ENCODE data around the gene DOCK2.

DOCK2 gene

DNA sequence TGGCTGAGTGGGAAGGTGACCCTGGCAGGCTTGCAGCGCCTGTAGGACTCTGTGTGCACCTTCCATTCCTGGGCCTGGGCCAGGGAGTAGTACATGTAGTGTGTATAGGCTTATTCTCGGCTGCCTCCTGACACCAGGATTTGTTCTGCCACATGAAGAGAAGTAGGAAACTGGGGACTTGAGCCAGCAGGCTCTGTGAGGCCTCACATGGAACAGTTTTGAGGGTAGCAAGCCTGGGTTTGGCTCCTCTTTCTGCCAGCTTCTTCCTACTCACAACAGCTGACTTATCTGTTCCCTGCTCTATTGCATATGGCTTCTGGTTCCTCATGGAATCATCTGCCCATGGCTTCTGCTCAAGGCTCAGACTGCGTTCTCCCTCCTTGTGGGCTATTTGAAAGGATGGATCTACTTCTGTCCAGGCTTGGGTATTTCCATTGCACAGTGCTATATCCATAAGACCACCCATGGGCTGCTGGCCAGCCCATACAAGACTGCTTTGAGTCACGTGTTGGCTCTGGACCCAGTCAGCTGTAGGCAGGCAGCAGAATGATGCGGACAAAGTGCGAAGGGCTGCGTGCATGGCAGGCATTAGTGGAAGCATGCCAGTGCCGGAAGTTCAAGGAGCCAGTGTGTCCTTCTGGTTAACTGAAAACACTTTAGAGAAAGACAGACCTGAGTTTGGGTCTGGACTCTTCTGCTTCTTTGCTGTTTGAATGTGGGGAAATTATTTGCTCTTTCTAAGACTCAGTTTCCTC, 354.2 kb downstream of the DOCK2 start:
- TF ChIP-seq, protein P1, sequence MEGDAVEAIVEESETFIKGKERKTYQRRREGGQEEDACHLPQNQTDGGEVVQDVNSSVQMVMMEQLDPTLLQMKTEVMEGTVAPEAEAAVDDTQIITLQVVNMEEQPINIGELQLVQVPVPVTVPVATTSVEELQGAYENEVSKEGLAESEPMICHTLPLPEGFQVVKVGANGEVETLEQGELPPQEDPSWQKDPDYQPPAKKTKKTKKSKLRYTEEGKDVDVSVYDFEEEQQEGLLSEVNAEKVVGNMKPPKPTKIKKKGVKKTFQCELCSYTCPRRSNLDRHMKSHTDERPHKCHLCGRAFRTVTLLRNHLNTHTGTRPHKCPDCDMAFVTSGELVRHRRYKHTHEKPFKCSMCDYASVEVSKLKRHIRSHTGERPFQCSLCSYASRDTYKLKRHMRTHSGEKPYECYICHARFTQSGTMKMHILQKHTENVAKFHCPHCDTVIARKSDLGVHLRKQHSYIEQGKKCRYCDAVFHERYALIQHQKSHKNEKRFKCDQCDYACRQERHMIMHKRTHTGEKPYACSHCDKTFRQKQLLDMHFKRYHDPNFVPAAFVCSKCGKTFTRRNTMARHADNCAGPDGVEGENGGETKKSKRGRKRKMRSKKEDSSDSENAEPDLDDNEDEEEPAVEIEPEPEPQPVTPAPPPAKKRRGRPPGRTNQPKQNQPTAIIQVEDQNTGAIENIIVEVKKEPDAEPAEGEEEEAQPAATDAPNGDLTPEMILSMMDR (IDR thresholded peaks at IDR 0.05; ENCODE audit: low read depth, low read length) = no peak
- Histone ChIP-seq H3K27me3 (ENCODE audit: insufficient read depth, low read depth, severe bottlenecking) (peaks cover 75% of the 10 kb centered on the region), H3K9me3 (ENCODE audit: severe bottlenecking) (no peaks in the 10 kb centered on the region), H3K27ac (no peak overlapping the region), H3K4me3 (ENCODE audit: low read depth, low read length) (no peak overlapping the region), H3K36me3 (no peaks in the 10 kb centered on the region)
- DNase-seq = no peak

DNA sequence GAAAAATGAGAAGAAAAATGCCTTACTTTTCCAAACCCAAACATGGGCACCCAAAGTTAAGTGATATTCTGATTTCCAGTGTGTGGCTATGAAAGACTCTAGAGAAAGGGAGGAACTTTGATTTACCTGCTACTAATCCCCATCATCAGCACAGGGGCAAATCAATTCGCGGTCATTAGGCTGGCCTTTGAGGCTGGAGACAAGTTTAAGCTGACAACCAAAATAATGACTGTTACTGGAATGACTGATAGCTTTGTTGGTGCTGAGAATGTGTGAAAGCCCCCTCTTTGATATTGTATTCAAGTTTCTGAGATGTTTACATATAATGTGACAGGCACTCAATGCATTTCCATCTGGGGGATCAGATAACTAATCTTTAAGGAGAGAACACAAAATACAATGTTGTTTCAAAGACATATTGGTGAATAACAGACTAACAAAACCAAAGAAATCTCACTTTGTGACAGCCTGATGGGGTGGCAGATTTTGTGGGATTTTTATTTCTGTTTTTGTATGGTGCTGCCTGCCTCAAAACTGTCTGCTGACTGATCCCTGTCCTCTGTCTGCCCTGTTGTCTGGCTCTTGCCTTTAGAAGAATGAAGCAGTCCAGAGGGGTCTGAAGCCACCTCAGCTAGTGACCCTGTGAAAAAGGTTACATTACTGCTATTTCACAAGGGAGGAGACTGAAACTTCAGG, 355.9 kb downstream of the DOCK2 start:
- Histone ChIP-seq H3K27ac (no peak overlapping the region), H3K36me3 (no peaks in the 10 kb centered on the region)

DNA sequence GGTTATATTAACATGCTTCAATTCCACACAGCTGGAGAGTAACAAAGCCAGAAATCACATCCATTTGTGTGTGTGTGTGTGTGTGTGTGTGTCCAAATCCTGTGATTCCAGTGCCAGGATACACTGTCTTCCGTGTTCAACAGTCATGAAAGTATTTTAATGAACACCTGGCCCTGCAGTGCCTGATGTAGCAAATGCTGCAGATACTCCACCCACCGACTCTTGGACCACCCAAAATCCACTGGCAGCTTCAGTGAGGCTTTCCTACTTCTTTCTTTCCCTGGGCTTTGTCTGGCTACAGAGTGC, 356.4 kb downstream of the DOCK2 start:
- H3K9me3 ChIP-seq (ENCODE audit: severe bottlenecking) = no peaks in the 10 kb centered on the region
- no peak for DNase-seq
- H3K27me3 ChIP-seq (ENCODE audit: insufficient read depth, low read depth, severe bottlenecking) = peaks cover 66% of the 10 kb centered on the region
- no peaks in the 10 kb centered on the region for H3K36me3 ChIP-seq
- no peak overlapping the region for H3K4me3 ChIP-seq (ENCODE audit: low read depth, low read length)
- no peak overlapping the region for H3K27ac ChIP-seq
- TF ChIP-seq, protein P1 (IDR thresholded peaks at IDR 0.05; ENCODE audit: low read depth, low read length) = no peak

More for the DNA sequence above, 355.9 kb downstream of the DOCK2 start:
- H3K9me3 ChIP-seq (ENCODE audit: severe bottlenecking) = no peaks in the 10 kb centered on the region
- no peak for DNase-seq
- TF ChIP-seq, protein P1 (IDR thresholded peaks at IDR 0.05; ENCODE audit: low read depth, low read length) = no peak
- H3K27me3 ChIP-seq (ENCODE audit: insufficient read depth, low read depth, severe bottlenecking) = peaks cover 68% of the 10 kb centered on the region
- H3K4me3 ChIP-seq (ENCODE audit: low read depth, low read length) = no peak overlapping the region

DNA sequence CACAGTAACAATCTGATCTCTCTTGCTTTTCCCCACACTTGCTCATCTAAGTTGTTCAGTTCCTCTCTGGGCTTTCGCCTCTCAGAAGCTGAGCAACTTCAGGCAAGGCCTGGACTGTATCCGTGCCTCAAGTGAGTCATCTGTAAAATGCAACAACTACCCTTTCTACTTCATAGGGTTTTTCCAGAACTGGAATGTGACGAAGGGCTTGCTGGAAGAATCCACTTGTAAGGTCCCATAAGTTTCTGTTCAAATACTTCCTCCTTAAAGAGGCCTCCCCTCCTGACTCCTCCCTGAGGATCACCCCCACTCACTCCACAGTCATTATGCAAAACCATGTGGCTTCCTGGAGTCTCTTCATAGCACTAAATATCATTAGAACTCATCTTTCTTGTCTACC, 360.7 kb downstream of the DOCK2 start:
- H3K27ac ChIP-seq = no peak overlapping the region
- TF ChIP-seq, protein P1 (IDR thresholded peaks at IDR 0.05; ENCODE audit: low read depth, low read length) = no peak
- H3K4me3 ChIP-seq (ENCODE audit: low read depth, low read length) = no peak overlapping the region
- H3K9me3 ChIP-seq (ENCODE audit: severe bottlenecking) = no peaks in the 10 kb centered on the region
- H3K27me3 ChIP-seq (ENCODE audit: insufficient read depth, low read depth, severe bottlenecking) = peaks cover 54% of the 10 kb centered on the region
- DNase-seq = no peak
- H3K36me3 ChIP-seq = no peaks in the 10 kb centered on the region

DNA sequence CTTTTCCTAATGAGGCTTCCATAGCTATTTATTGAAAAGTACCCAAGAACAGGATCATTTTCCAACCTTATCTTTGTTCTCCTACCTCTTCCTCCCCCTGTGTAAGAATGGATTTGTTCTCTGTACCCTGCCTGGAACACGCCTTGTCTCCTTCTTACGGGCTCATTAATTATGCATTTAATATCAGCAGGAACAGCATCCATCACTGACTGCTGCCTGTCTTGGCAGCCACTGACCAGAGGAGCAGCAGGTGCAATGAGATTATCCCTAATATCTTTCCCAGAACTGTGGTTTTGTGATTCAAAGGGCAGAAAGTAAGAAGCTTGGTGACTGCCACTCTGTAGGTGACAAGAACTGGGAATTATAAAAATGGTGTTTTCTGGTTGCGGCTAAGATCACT, 362.5 kb downstream of the DOCK2 start:
- no peaks in the 10 kb centered on the region for H3K36me3 ChIP-seq
- DNase-seq = no peak
- H3K27me3 ChIP-seq (ENCODE audit: insufficient read depth, low read depth, severe bottlenecking) = peaks cover 49% of the 10 kb centered on the region
- H3K27ac ChIP-seq = no peak overlapping the region
- no peak overlapping the region for H3K4me3 ChIP-seq (ENCODE audit: low read depth, low read length)
- H3K9me3 ChIP-seq (ENCODE audit: severe bottlenecking) = no peaks in the 10 kb centered on the region
- TF ChIP-seq, protein P1 (IDR thresholded peaks at IDR 0.05; ENCODE audit: low read depth, low read length) = no peak
